Large intestine (tissue), 12 donors: Measurements from ENCODE around the gene BCAS4. TPM values are rescaled to one million over a fixed set of nuclear protein-coding genes. Genes with fewer than 3 reads are reported as not detected.
A peak's percentile ranks its signal among the peaks of the same experiment; 100 is the strongest.

Experiments
- DNase-seq, 2 donors: peaks; one replicate each; pipeline versions ENCODE4 v3.0.0 to v3.0.0-alpha.2; 2013
- H3K27ac ChIP-seq: one replicate; pipeline ENCODE4 v1.5.1; 2013; ENCODE audit warnings: low read length
- H3K27me3 ChIP-seq: 2 replicates; pipeline ENCODE4 v1.6.1; 2013; ENCODE audit warnings: low read length; ENCODE audit not compliant: control insufficient read depth, insufficient read depth
- H3K36me3 ChIP-seq: 2 replicates; pipeline ENCODE4 v1.6.1; 2013; ENCODE audit warnings: low read length; ENCODE audit not compliant: control insufficient read depth, insufficient read depth
- H3K4me1 ChIP-seq: one replicate; pipeline ENCODE4 v1.6.1; 2013; ENCODE audit warnings: low read length; ENCODE audit not compliant: control insufficient read depth, insufficient read depth
- H3K4me3 ChIP-seq: one replicate; pipeline ENCODE4 v1.5.1; 2013; ENCODE audit warnings: low read length
- H3K9me3 ChIP-seq: one replicate; pipeline ENCODE4 v1.6.1; 2013; ENCODE audit warnings: mild to moderate bottlenecking, low read depth, low read length, moderate library complexity; ENCODE audit not compliant: control insufficient read depth
- WGBS: methylation state at CpG from one replicate; pipeline ENCODE4 v1.1.5; 2013; ENCODE audit warnings: low lambda C conversion rate; ENCODE audit not compliant: insufficient coverage; 5-methylcytosine and 5-hydroxymethylcytosine counted together
- long read RNA-seq, 11 donors: transcript quantifications; one replicate each; lab custom pipeline, GENCODE V29; 2026
- polyA plus RNA-seq: library from polyadenylated mRNA; unstranded; fragments of 120-200 nt; gene quantifications from one replicate; pipeline ENCODE4 v1.2.1, GENCODE V29; 2013

BCAS4 gene, protein sequence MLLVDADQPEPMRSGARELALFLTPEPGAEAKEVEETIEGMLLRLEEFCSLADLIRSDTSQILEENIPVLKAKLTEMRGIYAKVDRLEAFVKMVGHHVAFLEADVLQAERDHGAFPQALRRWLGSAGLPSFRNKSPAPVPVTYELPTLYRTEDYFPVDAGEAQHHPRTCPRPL
- 3.4 TPM for polyA plus RNA-seq
- long read RNA-seq, donor 1, full-length matches to known transcripts = 3 of 3 reads
- long read RNA-seq, donor 1, partial matches to known transcripts = 0 of 3 reads
- long read RNA-seq, donor 1, other reads (novel, unspliced or antisense) = 0 of 3 reads
- long read RNA-seq, donor 2, full-length matches to known transcripts = 7 of 7 reads
- long read RNA-seq, donor 2, partial matches to known transcripts = 0 of 7 reads
- long read RNA-seq, donor 2, other reads (novel, unspliced or antisense) = 0 of 7 reads
- long read RNA-seq, donor 3, full-length matches to known transcripts = 7 of 7 reads
- long read RNA-seq, donor 3, partial matches to known transcripts = 0 of 7 reads
- long read RNA-seq, donor 3, other reads (novel, unspliced or antisense) = 0 of 7 reads
- long read RNA-seq, donor 4 = 0 reads
- long read RNA-seq, donor 5, full-length matches to known transcripts = 3 of 3 reads
- long read RNA-seq, donor 5, partial matches to known transcripts = 0 of 3 reads
- long read RNA-seq, donor 5, other reads (novel, unspliced or antisense) = 0 of 3 reads
- long read RNA-seq, donor 6, full-length matches to known transcripts = 3 of 159 reads
- long read RNA-seq, donor 6, partial matches to known transcripts = 156 of 159 reads
- long read RNA-seq, donor 6, other reads (novel, unspliced or antisense) = 0 of 159 reads
- long read RNA-seq, donor 7, full-length matches to known transcripts = 2 of 2 reads
- long read RNA-seq, donor 7, partial matches to known transcripts = 0 of 2 reads
- long read RNA-seq, donor 7, other reads (novel, unspliced or antisense) = 0 of 2 reads
- long read RNA-seq, donor 8, full-length matches to known transcripts = 2 of 2 reads
- long read RNA-seq, donor 8, partial matches to known transcripts = 0 of 2 reads
- long read RNA-seq, donor 8, other reads (novel, unspliced or antisense) = 0 of 2 reads
- long read RNA-seq, donor 9, full-length matches to known transcripts = 4 of 4 reads
- long read RNA-seq, donor 9, partial matches to known transcripts = 0 of 4 reads
- long read RNA-seq, donor 9, other reads (novel, unspliced or antisense) = 0 of 4 reads
- long read RNA-seq, donor 10, full-length matches to known transcripts = 3 of 3 reads
- long read RNA-seq, donor 10, partial matches to known transcripts = 0 of 3 reads
- long read RNA-seq, donor 10, other reads (novel, unspliced or antisense) = 0 of 3 reads
- long read RNA-seq, donor 11, full-length matches to known transcripts = 1 of 1 reads
- long read RNA-seq, donor 11, partial matches to known transcripts = 0 of 1 reads
- long read RNA-seq, donor 11, other reads (novel, unspliced or antisense) = 0 of 1 reads

DNA sequence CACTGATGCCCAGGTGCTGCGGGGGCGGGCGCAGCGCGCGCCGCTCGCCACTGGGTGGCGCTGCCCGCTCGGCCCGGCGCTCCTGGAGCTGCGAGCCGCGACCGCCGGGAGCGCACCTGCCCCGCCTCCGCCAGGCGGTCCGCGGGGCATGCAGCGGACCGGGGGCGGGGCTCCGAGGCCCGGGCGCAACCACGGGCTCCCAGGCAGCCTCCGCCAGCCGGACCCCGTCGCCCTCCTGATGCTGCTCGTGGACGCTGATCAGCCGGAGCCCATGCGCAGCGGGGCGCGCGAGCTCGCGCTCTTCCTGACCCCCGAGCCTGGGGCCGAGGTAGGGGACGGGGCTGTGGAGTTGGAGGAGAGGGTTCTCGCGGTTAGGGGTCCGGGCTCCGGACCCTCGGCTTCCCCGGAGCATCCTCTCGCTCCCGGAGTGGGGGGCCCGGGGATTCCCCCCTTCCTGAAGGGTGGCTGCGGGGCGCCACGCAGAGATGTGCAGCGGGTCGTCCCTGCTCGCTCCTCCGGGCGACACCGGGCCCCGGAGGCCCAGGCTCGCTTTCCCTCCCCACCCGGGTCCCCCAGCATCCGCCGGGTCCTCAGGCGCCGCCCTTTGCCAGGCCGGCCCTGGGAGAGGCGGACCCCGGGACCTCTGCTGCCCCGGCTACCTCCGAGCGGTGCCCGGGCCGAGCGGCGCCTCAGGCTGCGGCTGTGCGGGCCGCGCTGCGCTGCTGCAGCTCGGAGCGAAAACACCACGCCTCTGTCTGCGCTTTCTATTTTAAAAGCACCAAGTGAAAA lies at the start of gene BCAS4:
TSS of gene BCAS4 (plus strand) at position 216 of the 789 bp plus-strand sequence. CDS start at position 239, 23 bp downstream.
- WGBS = no CpG with 5 or more reads among the region's 92 CpGs
- no peaks in the 10 kb centered on the region for H3K36me3 ChIP-seq
- no peaks in the 10 kb centered on the region for H3K9me3 ChIP-seq
- H3K4me3 ChIP-seq = peak within 1 kb of the TSS; percentile 83
- DNase-seq = peak; percentile 82 to 88
- H3K4me1 ChIP-seq = peaks cover 15% of the 10 kb centered on the region
- H3K27me3 ChIP-seq = no peaks in the 10 kb centered on the region
- peak within 1 kb of the TSS; percentile 47 for H3K27ac ChIP-seq

- no CpG with 5 or more reads among the region's 2 CpGs for WGBS
- Histone ChIP-seq H3K27ac (peak overlapping the region; percentile 86), H3K27me3 (no peaks in the 10 kb centered on the region), H3K36me3 (peaks cover 21% of the 10 kb centered on the region), H3K4me1 (peaks cover 53% of the 10 kb centered on the region), H3K4me3 (no peak overlapping the region), H3K9me3 (no peaks in the 10 kb centered on the region)
- DNase-seq = no peak
Observed at GRCh38 chr20:50745634-50746137, 49.2 kb upstream of the BCAS4 start.

DNA sequence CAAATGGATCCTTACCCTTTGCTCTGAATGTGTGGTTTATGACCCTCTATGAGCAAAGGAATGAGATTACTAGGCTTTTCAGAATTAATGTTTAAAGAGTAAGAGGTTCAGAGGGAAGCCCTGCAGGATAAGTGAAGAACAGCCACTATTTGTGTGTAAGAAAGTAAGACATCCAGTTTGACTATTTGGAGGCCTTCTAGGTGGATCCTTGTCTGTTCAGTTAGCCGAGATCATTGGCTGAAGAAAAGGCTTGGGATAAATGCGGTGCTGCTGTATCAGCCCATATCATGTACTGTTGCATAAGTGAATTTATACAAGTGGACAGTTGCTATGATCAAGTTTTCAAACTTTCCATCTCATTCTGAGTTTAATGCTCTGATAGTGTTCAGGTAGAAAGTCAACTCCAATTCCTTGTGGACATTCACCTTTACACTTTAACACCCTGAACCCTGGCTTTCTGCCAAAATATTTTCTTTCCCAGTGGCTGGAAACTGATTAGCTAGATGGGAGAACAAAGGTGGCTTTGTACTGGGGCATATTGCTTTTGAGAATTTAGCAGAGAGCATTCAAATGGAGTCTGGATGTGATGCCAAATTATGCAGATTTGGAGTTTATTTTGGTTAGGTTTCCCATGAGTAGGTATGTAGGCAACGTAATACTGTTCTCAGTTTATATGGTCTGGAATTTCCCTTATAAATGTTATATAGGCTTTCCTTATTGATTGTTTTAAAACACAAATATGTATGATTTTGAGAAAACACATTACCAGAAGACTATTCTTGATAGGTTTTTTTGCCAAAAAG lies 48.5 kb upstream of the BCAS4 start:
- H3K4me1 ChIP-seq = peaks cover 51% of the 10 kb centered on the region
- H3K27me3 ChIP-seq = no peaks in the 10 kb centered on the region
- no CpG with 5 or more reads among the region's 3 CpGs for WGBS
- no peaks in the 10 kb centered on the region for H3K9me3 ChIP-seq
- peaks cover 20% of the 10 kb centered on the region for H3K36me3 ChIP-seq
- H3K4me3 ChIP-seq = no peak overlapping the region
- DNase-seq = peak; percentile 66 to 91
- H3K27ac ChIP-seq = peak overlapping the region; percentile 86

GRCh38 chr20:50747275-50747674 lies 47.6 kb upstream of the BCAS4 start:
- Histone ChIP-seq H3K27me3 (no peaks in the 10 kb centered on the region), H3K9me3 (no peaks in the 10 kb centered on the region), H3K4me3 (no peak overlapping the region), H3K4me1 (peaks cover 51% of the 10 kb centered on the region), H3K36me3 (peaks cover 19% of the 10 kb centered on the region), H3K27ac (peak overlapping the region; percentile 86)
- no CpG with 5 or more reads among the region's 2 CpGs for WGBS
- DNase-seq = no peak

GRCh38 chr20:50750145-50750671 lies 44.7 kb upstream of the BCAS4 start:
- Histone ChIP-seq H3K9me3 (no peaks in the 10 kb centered on the region), H3K27me3 (no peaks in the 10 kb centered on the region), H3K4me3 (no peak overlapping the region), H3K36me3 (peaks cover 19% of the 10 kb centered on the region), H3K4me1 (peaks cover 37% of the 10 kb centered on the region), H3K27ac (no peak overlapping the region)
- 100% methylated on average over 4 of the region's 8 CpGs for WGBS
- no peak for DNase-seq

DNA sequence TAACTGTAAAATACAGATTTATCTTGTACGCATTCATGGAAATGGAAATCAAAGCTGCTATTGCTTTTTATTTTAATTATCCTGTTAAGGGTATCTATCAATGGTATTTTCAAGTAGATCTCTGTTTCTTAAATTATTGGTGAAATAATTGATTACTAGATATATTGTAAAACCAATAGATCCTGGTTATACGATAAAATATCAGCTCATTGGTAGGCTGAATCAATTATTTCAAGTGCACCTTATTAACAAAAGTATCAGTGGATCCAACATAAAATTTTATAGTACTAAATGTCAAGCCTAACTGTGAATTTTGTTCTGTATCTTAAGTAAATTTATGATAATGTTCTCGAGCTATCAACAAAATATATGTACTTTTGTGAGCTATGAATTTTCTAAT lies 41.7 kb upstream of the BCAS4 start:
- H3K4me3 ChIP-seq = no peak overlapping the region
- no peaks in the 10 kb centered on the region for H3K27me3 ChIP-seq
- H3K9me3 ChIP-seq = no peaks in the 10 kb centered on the region
- peaks cover 16% of the 10 kb centered on the region for H3K36me3 ChIP-seq
- H3K4me1 ChIP-seq = peaks cover 10% of the 10 kb centered on the region
- no peak overlapping the region for H3K27ac ChIP-seq
- 96% methylated on average over 3 of the region's 3 CpGs for WGBS
- no peak for DNase-seq

- Histone ChIP-seq H3K4me1 (peaks cover 3% of the 10 kb centered on the region), H3K27ac (no peak overlapping the region), H3K27me3 (no peaks in the 10 kb centered on the region), H3K9me3 (no peaks in the 10 kb centered on the region), H3K4me3 (no peak overlapping the region), H3K36me3 (peaks cover 10% of the 10 kb centered on the region)
- no peak for DNase-seq
- WGBS = 100% methylated on average over 1 of the region's 4 CpGs
Observed at GRCh38 chr20:50754420-50754819, 40.4 kb upstream of the BCAS4 start.

DNA sequence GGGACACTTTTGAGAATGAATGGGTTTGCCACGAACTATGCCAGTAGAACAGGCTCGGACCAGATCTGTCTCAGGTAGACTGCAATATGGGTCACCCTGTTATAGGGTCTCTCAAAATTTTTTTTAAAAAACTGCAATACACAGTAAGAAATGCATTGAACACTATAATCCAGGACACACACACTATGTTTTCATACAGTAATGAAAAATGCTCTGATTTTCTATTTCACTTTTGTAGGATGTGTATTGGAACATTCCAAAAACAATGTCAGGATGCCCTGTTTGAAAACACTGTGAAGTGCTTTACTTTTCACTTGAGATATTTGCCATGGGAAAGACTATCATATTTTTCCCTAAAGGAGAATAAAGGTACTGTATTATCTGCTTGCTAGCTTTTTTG lies 38.4 kb upstream of the BCAS4 start:
- DNase-seq = no peak
- Histone ChIP-seq H3K4me3 (no peak overlapping the region), H3K4me1 (peaks cover 3% of the 10 kb centered on the region), H3K36me3 (no peaks in the 10 kb centered on the region), H3K9me3 (no peaks in the 10 kb centered on the region), H3K27me3 (no peaks in the 10 kb centered on the region), H3K27ac (no peak overlapping the region)
- WGBS = no CpG with 5 or more reads among the region's 2 CpGs
